ENCODE results near the gene NUP210. TPM values are rescaled to one million over a fixed set of nuclear protein-coding genes. Genes with fewer than 3 reads are reported as not detected.
A peak's percentile ranks its signal among the peaks of the same experiment; 100 is the strongest.

The NUP210 gene
- total RNA-seq, 2 donors from 2014 or later = 106 to 224 TPM

- H3K4me3 Mint-ChIP-seq = no peak overlapping the region
- no peak overlapping the region for H3K27ac Mint-ChIP-seq
- peaks cover 3% of the 10 kb centered on the region for H3K9me3 Mint-ChIP-seq
- ATAC-seq (no peak), DNase-seq (ENCODE audit: low spot score) (no peak)
- no peaks in the 10 kb centered on the region for H3K27me3 Mint-ChIP-seq
- peaks cover 20 to 21% of the 10 kb centered on the region in 2 donors for H3K4me1 Mint-ChIP-seq (ENCODE audit: low read depth in 2 of 2)
- no peaks in the 10 kb centered on the region for H3K36me3 Mint-ChIP-seq
Measured at GRCh38 chr3:13407475-13407874, 12.6 kb downstream of the NUP210 start.

- peak overlapping the region in 1 of 2 donors; percentile 81 for H3K27ac Mint-ChIP-seq
- no peaks in the 10 kb centered on the region for H3K36me3 Mint-ChIP-seq
- no peak for DNase-seq (ENCODE audit: low spot score)
- H3K9me3 Mint-ChIP-seq = peaks cover 3% of the 10 kb centered on the region
- H3K4me1 Mint-ChIP-seq (ENCODE audit: low read depth in 2 of 2) = peaks cover 23% of the 10 kb centered on the region in 2 donors
- H3K27me3 Mint-ChIP-seq = no peaks in the 10 kb centered on the region
- ATAC-seq = no peak
- H3K4me3 Mint-ChIP-seq = no peak overlapping the region
Measured at GRCh38 chr3:13406190-13406589, 13.9 kb downstream of the NUP210 start.

GRCh38 chr3:13405614-13406013 lies 14.5 kb downstream of the NUP210 start:
- no peaks in the 10 kb centered on the region for H3K27me3 Mint-ChIP-seq
- peaks cover 3% of the 10 kb centered on the region for H3K9me3 Mint-ChIP-seq

GRCh38 chr3:13404626-13405452 lies 15.3 kb downstream of the NUP210 start:
- ATAC-seq (no peak), DNase-seq (ENCODE audit: low spot score) (no peak)
- peak overlapping the region; percentile 6 to 81 for H3K27ac Mint-ChIP-seq
- H3K36me3 Mint-ChIP-seq = no peaks in the 10 kb centered on the region
- H3K9me3 Mint-ChIP-seq = peaks cover 3% of the 10 kb centered on the region
- no peak overlapping the region for H3K4me3 Mint-ChIP-seq
- peaks cover 23 to 27% of the 10 kb centered on the region in 2 donors for H3K4me1 Mint-ChIP-seq (ENCODE audit: low read depth in 2 of 2)
- no peaks in the 10 kb centered on the region for H3K27me3 Mint-ChIP-seq

More at GRCh38 chr3:13405614-13406013, 14.5 kb downstream of the NUP210 start:
- Mint-ChIP-seq H3K36me3 (no peaks in the 10 kb centered on the region), H3K27ac (peak overlapping the region in 1 of 2 donors; percentile 81), H3K4me3 (no peak overlapping the region), H3K4me1 (ENCODE audit: low read depth in 2 of 2) (peaks cover 23% of the 10 kb centered on the region in 2 donors)
- no peak for DNase-seq (ENCODE audit: low spot score)
- ATAC-seq = no peak

- Mint-ChIP-seq H3K36me3 (no peaks in the 10 kb centered on the region), H3K27ac (peak overlapping the region; percentile 6 to 81), H3K9me3 (peaks cover 3% of the 10 kb centered on the region), H3K4me3 (no peak overlapping the region), H3K27me3 (no peaks in the 10 kb centered on the region), H3K4me1 (ENCODE audit: low read depth in 2 of 2) (peaks cover 23 to 27% of the 10 kb centered on the region in 2 donors)
- ATAC-seq (no peak), DNase-seq (ENCODE audit: low spot score) (no peak)
Measured at GRCh38 chr3:13403847-13404246, 16.3 kb downstream of the NUP210 start.

GRCh38 chr3:13403213-13403819 lies 16.8 kb downstream of the NUP210 start:
- no peak overlapping the region for H3K4me3 Mint-ChIP-seq
- no peaks in the 10 kb centered on the region for H3K27me3 Mint-ChIP-seq
- H3K36me3 Mint-ChIP-seq = no peaks in the 10 kb centered on the region
- H3K27ac Mint-ChIP-seq = no peak overlapping the region
- DNase-seq (ENCODE audit: low spot score) (no peak), ATAC-seq (no peak)
- peaks cover 23 to 27% of the 10 kb centered on the region in 2 donors for H3K4me1 Mint-ChIP-seq (ENCODE audit: low read depth in 2 of 2)
- peaks cover 3% of the 10 kb centered on the region for H3K9me3 Mint-ChIP-seq

GRCh38 chr3:13401149-13401548 lies 19.0 kb downstream of the NUP210 start:
- Mint-ChIP-seq H3K9me3 (no peaks in the 10 kb centered on the region), H3K4me3 (no peak overlapping the region), H3K36me3 (no peaks in the 10 kb centered on the region), H3K27me3 (no peaks in the 10 kb centered on the region), H3K27ac (no peak overlapping the region), H3K4me1 (ENCODE audit: low read depth in 2 of 2) (peaks cover 17 to 19% of the 10 kb centered on the region in 2 donors)
- ATAC-seq (no peak), DNase-seq (ENCODE audit: low spot score) (no peak)

GRCh38 chr3:13400114-13400673 lies 19.9 kb downstream of the NUP210 start:
- peak overlapping the region in 1 of 2 donors; percentile 68 for H3K27ac Mint-ChIP-seq
- no peaks in the 10 kb centered on the region for H3K27me3 Mint-ChIP-seq
- H3K4me3 Mint-ChIP-seq = no peak overlapping the region
- peaks cover 5% of the 10 kb centered on the region for H3K36me3 Mint-ChIP-seq
- H3K4me1 Mint-ChIP-seq (ENCODE audit: low read depth in 2 of 2) = peaks cover 17 to 19% of the 10 kb centered on the region in 2 donors
- DNase-seq (ENCODE audit: low spot score) = no peak
- no peaks in the 10 kb centered on the region for H3K9me3 Mint-ChIP-seq
- ATAC-seq = no peak

- peaks cover 13 to 17% of the 10 kb centered on the region in 2 donors for H3K4me1 Mint-ChIP-seq (ENCODE audit: low read depth in 2 of 2)
- H3K27ac Mint-ChIP-seq = no peak overlapping the region
- H3K4me3 Mint-ChIP-seq = no peak overlapping the region
- DNase-seq (ENCODE audit: low spot score) (no peak), ATAC-seq (no peak)
- no peaks in the 10 kb centered on the region for H3K27me3 Mint-ChIP-seq
- H3K36me3 Mint-ChIP-seq = peaks cover 5% of the 10 kb centered on the region
- H3K9me3 Mint-ChIP-seq = no peaks in the 10 kb centered on the region
Measured at GRCh38 chr3:13399603-13400002, 20.5 kb downstream of the NUP210 start.

GRCh38 chr3:13397316-13397715 lies 22.8 kb downstream of the NUP210 start:
- Mint-ChIP-seq H3K4me3 (no peak overlapping the region), H3K27ac (no peak overlapping the region), H3K4me1 (ENCODE audit: low read depth in 2 of 2) (peaks cover 2 to 12% of the 10 kb centered on the region in 2 donors), H3K36me3 (peaks cover 5% of the 10 kb centered on the region), H3K9me3 (no peaks in the 10 kb centered on the region), H3K27me3 (no peaks in the 10 kb centered on the region)
- DNase-seq (ENCODE audit: low spot score) = no peak
- no peak for ATAC-seq

GRCh38 chr3:13394363-13394762 lies 25.8 kb downstream of the NUP210 start:
- Mint-ChIP-seq H3K36me3 (peaks cover 12% of the 10 kb centered on the region), H3K27ac (no peak overlapping the region), H3K4me3 (no peak overlapping the region), H3K9me3 (no peaks in the 10 kb centered on the region), H3K4me1 (ENCODE audit: low read depth in 2 of 2) (peaks cover 6 to 16% of the 10 kb centered on the region in 2 donors), H3K27me3 (no peaks in the 10 kb centered on the region)
- ATAC-seq = no peak
- no peak for DNase-seq (ENCODE audit: low spot score)

- Mint-ChIP-seq H3K4me1 (ENCODE audit: low read depth in 2 of 2) (peaks cover 6 to 16% of the 10 kb centered on the region in 2 donors), H3K27me3 (no peaks in the 10 kb centered on the region), H3K9me3 (no peaks in the 10 kb centered on the region), H3K36me3 (peaks cover 12% of the 10 kb centered on the region), H3K4me3 (no peak overlapping the region), H3K27ac (no peak overlapping the region)
- ATAC-seq (no peak), DNase-seq (ENCODE audit: low spot score) (no peak)
Measured at GRCh38 chr3:13393427-13394360, 26.4 kb downstream of the NUP210 start.

GRCh38 chr3:13391308-13391707 lies 28.8 kb downstream of the NUP210 start:
- H3K27ac Mint-ChIP-seq = no peak overlapping the region
- no peaks in the 10 kb centered on the region for H3K9me3 Mint-ChIP-seq
- no peaks in the 10 kb centered on the region for H3K27me3 Mint-ChIP-seq
- peaks cover 14% of the 10 kb centered on the region for H3K36me3 Mint-ChIP-seq
- peaks cover 6 to 20% of the 10 kb centered on the region in 2 donors for H3K4me1 Mint-ChIP-seq (ENCODE audit: low read depth in 2 of 2)
- ATAC-seq (no peak), DNase-seq (ENCODE audit: low spot score) (no peak)
- no peak overlapping the region for H3K4me3 Mint-ChIP-seq

All from natural killer cell treated with Interleukin-12 subunit alpha and Interleukin-12 subunit beta and Interleukin-15 and Interleukin-18, amount 100 ng/mL, for 72 hours (primary cell).